ENCODE data around the gene SYNJ1. TPM values are rescaled to one million over a fixed set of nuclear protein-coding genes. Genes with fewer than 3 reads are reported as not detected.

The SYNJ1 gene
- polyA plus RNA-seq, 3 donors = 4.0 to 16.5 (median 8.1) TPM

DNA sequence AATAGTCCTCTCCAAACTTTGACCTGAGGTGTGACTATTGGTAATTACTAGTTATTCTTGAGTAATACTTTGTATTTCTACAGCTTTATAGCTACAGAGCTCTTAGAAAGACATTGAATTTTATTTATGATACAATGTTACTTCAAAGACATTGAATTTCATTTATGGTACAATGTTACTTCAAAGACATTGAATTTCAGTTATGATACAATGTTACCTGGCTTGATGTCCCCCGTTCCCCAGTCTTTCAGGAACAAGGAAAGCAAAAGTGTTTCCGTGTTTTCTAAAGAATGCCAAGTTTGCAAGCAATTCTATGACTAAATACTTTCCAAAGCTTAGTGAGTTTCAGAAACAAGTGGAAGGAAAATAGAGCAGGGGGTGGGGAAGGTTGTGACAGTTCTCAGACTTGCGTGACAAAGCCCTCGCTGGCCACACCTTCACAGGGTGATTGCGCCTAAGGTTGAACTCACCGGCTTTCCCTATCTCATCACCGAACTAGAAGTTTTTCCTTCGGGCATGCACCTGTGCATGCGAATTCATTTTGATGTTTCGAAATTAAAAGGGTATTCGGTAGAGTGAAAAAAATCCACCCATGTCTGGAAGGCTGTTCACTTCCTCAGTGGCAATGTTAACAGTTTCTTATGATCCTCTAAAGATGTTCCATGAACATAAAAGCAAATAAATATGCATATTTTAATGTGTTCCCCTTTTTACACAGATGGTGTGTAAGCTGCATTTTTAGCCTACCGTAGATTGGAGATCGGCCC is 44.7 kb upstream of the SYNJ1 start:
- Histone ChIP-seq H3K9ac (ENCODE audit: insufficient read depth, low read length, poor library complexity, severe bottlenecking) (peak overlapping the region; percentile 83), H4K20me1 (ENCODE audit: insufficient read depth, low read length) (peaks cover 29% of the 10 kb centered on the region), H3K4me3 (replicated peaks in 1 of 3; ENCODE audit: low read depth in 2 of 3, low read length in 3 of 3) (peak overlapping the region; percentile 43 to 88 (median 86)), H3K79me2 (ENCODE audit: insufficient read depth, low read length) (peaks cover 37% of the 10 kb centered on the region), H3K9me3 (replicated peaks in 1 of 2; ENCODE audit: control insufficient read depth in 1 of 2, insufficient read depth in 1 of 2, low read length in 2 of 2) (peaks cover 0 to 3% of the 10 kb centered on the region in 2 donors), H3K27ac (ENCODE audit: low read depth in 1 of 2, low read length in 2 of 2) (peak overlapping the region; percentile 89 to 91), H3K36me3 (replicated peaks in 1 of 2; ENCODE audit: control insufficient read depth in 1 of 2, insufficient read depth in 2 of 2, low read length in 2 of 2) (peaks cover 5 to 13% of the 10 kb centered on the region in 2 donors), H3K4me2 (replicated peaks; ENCODE audit: extremely low read depth, low read length, poor library complexity, severe bottlenecking) (peak overlapping the region; percentile 95), H2AFZ (ENCODE audit: insufficient read depth, low read depth, low read length, poor library complexity, severe bottlenecking) (peak overlapping the region; percentile 81), H3K4me1 (ENCODE audit: control insufficient read depth in 1 of 2, insufficient read depth in 2 of 2, low read length in 2 of 2) (peaks cover 24 to 31% of the 10 kb centered on the region in 2 donors), H3K27me3 (ENCODE audit: control insufficient read depth in 2 of 2, insufficient read depth in 2 of 2, low read length in 2 of 2) (no peaks in the 10 kb centered on the region)
- peaks cover 0 to 7% (median 5%) of the 10 kb centered on the region in 3 donors for H3K27me3 Mint-ChIP-seq (ENCODE audit: low read depth in 3 of 3)
- 60% methylated on average over 1 of the region's 13 CpGs for WGBS (ENCODE audit: insufficient coverage)
- peaks cover 36% of the 10 kb centered on the region for H3K4me1 Mint-ChIP-seq
- intact Hi-C loops (cut with micrococcal nuclease) = loop anchor here (5.0 kb wide), 2 partner anchors 45 to 770 kb away; partner anchors contain the start of genes SYNJ1 (in 2 of the 2), GART (in 1 of the 2) and SON (in 1 of the 2)
- peak; percentile 63 to 81 (median 77) for DNase-seq
- peak overlapping the region; percentile 99 for H3K4me3 Mint-ChIP-seq
- peak overlapping the region; percentile 95 to 100 (median 99) for H3K27ac Mint-ChIP-seq
- H3K9me3 Mint-ChIP-seq = no peaks in the 10 kb centered on the region
- TF ChIP-seq, protein P1, sequence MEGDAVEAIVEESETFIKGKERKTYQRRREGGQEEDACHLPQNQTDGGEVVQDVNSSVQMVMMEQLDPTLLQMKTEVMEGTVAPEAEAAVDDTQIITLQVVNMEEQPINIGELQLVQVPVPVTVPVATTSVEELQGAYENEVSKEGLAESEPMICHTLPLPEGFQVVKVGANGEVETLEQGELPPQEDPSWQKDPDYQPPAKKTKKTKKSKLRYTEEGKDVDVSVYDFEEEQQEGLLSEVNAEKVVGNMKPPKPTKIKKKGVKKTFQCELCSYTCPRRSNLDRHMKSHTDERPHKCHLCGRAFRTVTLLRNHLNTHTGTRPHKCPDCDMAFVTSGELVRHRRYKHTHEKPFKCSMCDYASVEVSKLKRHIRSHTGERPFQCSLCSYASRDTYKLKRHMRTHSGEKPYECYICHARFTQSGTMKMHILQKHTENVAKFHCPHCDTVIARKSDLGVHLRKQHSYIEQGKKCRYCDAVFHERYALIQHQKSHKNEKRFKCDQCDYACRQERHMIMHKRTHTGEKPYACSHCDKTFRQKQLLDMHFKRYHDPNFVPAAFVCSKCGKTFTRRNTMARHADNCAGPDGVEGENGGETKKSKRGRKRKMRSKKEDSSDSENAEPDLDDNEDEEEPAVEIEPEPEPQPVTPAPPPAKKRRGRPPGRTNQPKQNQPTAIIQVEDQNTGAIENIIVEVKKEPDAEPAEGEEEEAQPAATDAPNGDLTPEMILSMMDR (IDR thresholded peaks at IDR 0.05) = no peak
- peaks cover 13 to 19% of the 10 kb centered on the region in 2 donors for H3K36me3 Mint-ChIP-seq

DNA sequence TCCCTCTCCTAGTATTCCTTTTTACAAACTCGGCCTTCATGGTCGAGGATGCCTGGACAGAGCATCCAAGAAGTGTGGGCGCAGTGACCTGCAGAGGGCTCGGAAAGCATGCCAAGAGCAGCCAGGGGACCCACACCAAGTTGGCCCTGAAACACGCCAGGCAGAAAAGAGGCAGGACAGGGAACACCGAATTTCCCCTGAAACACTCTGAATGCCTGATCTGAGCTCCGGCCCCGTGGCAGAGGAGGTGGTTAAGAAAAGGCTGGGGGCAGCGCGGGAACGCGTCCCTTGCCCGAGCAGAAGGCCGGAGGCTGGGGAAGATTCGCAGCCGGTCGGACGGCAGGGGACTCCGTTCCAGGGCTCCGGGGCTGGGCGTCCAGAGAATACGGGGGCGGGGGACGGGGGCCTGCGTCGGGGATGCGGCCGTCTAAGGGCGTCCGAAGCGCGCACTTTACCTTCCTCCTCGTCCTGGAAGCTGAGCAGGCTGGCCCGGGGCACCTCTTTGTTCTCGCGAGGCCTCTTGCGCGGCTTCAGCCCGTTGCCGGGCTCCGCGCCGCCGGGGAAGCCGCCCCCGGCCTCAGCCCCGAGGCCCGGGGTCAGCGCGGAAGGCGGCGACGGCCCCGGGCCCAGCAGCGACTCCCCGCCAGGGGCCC is 43.2 kb upstream of the SYNJ1 start:
- peaks cover 24 to 31% of the 10 kb centered on the region in 2 donors for H3K4me1 ChIP-seq (ENCODE audit: control insufficient read depth in 1 of 2, insufficient read depth in 2 of 2, low read length in 2 of 2)
- TF ChIP-seq, protein P1 (IDR thresholded peaks at IDR 0.05) = no peak
- Mint-ChIP-seq H3K27ac (peak overlapping the region; percentile 89 to 98 (median 95)), H3K27me3 (ENCODE audit: low read depth in 3 of 3) (peaks cover 0 to 7% (median 5%) of the 10 kb centered on the region in 3 donors), H3K4me1 (peaks cover 44% of the 10 kb centered on the region), H3K4me3 (peak overlapping the region; percentile 98 to 100), H3K9me3 (no peaks in the 10 kb centered on the region), H3K36me3 (peaks cover 25 to 34% of the 10 kb centered on the region in 2 donors)
- H3K4me3 ChIP-seq (replicated peaks in 1 of 3; ENCODE audit: low read depth in 2 of 3, low read length in 3 of 3) = peak overlapping the region; percentile 43 to 88 (median 86)
- WGBS (ENCODE audit: insufficient coverage) = under 1% methylated on average over 56 of the region's 56 CpGs
- peaks cover 15 to 28% of the 10 kb centered on the region in 2 donors for H3K36me3 ChIP-seq (replicated peaks in 1 of 2; ENCODE audit: control insufficient read depth in 1 of 2, insufficient read depth in 2 of 2, low read length in 2 of 2)
- H3K4me2 ChIP-seq (replicated peaks; ENCODE audit: extremely low read depth, low read length, poor library complexity, severe bottlenecking) = peak overlapping the region; percentile 95
- DNase-seq = peak; percentile 51 to 71 (median 53)
- H3K9me3 ChIP-seq (replicated peaks in 1 of 2; ENCODE audit: control insufficient read depth in 1 of 2, insufficient read depth in 1 of 2, low read length in 2 of 2) = peaks cover 0 to 3% of the 10 kb centered on the region in 2 donors
- H2AFZ ChIP-seq (ENCODE audit: insufficient read depth, low read depth, low read length, poor library complexity, severe bottlenecking) = peak overlapping the region; percentile 81
- no peaks in the 10 kb centered on the region for H3K27me3 ChIP-seq (ENCODE audit: control insufficient read depth in 2 of 2, insufficient read depth in 2 of 2, low read length in 2 of 2)
- H4K20me1 ChIP-seq (ENCODE audit: insufficient read depth, low read length) = peaks cover 44% of the 10 kb centered on the region
- intact Hi-C loops (cut with micrococcal nuclease) = loop anchor here (5.0 kb wide), 2 partner anchors 44 to 771 kb away; partner anchors contain the start of genes SYNJ1 (in 2 of the 2), GART (in 1 of the 2) and SON (in 1 of the 2)
- H3K79me2 ChIP-seq (ENCODE audit: insufficient read depth, low read length) = peaks cover 51% of the 10 kb centered on the region
- H3K27ac ChIP-seq (ENCODE audit: low read depth in 1 of 2, low read length in 2 of 2) = peak overlapping the region; percentile 89 to 91
- H3K9ac ChIP-seq (ENCODE audit: insufficient read depth, low read length, poor library complexity, severe bottlenecking) = peak overlapping the region; percentile 83
